CD14-positive monocyte (primary cell): ENCODE results near the gene UTP11. TPM values are rescaled to one million over a fixed set of nuclear protein-coding genes. Genes with fewer than 3 reads are reported as not detected.

Experiments
- DNase-seq, 3 donors: peaks; one replicate each; pipeline ENCODE4 v3.0.0-alpha.2; 2011 to 2022
- H2AFZ ChIP-seq: 2 replicates; pipeline ENCODE4 v1.6.0; 2012; ENCODE audit warnings: mild to moderate bottlenecking, low read depth, low read length, inconsistent platforms; ENCODE audit not compliant: insufficient read depth, poor library complexity, severe bottlenecking
- H3K27ac ChIP-seq, 2 donors: 1 replicate in 1 of 2; 2 replicates in 1 of 2; pipeline ENCODE4 v1.5.1; 2012 to 2013; ENCODE audit warnings: low read length in 2 of 2, control low read depth in 1 of 2, inconsistent platforms in 1 of 2, low read depth in 1 of 2, mild to moderate bottlenecking in 1 of 2
- H3K27me3 ChIP-seq, 2 donors: one replicate each; pipeline versions ENCODE4 v1.6.0 to v1.6.1; 2011 to 2013; ENCODE audit warnings: low read length in 2 of 2; ENCODE audit not compliant: control insufficient read depth in 2 of 2, insufficient read depth in 2 of 2
- H3K36me3 ChIP-seq, 2 donors: replicated peaks in 1 of 2; 1 replicate in 1 of 2; 2 replicates in 1 of 2; pipeline versions ENCODE4 v1.5.1 to v1.6.1; 2012 to 2013; ENCODE audit warnings: low read length in 2 of 2, control low read depth in 1 of 2, inconsistent platforms in 1 of 2, mild to moderate bottlenecking in 1 of 2; ENCODE audit not compliant: insufficient read depth in 2 of 2, control insufficient read depth in 1 of 2
- H3K4me1 ChIP-seq, 2 donors: 1 replicate in 1 of 2; 2 replicates in 1 of 2; pipeline versions ENCODE4 v1.5.1 to v1.6.1; 2012 to 2013; ENCODE audit warnings: low read length in 2 of 2, control low read depth in 1 of 2, inconsistent platforms in 1 of 2, mild to moderate bottlenecking in 1 of 2, moderate library complexity in 1 of 2; ENCODE audit not compliant: insufficient read depth in 2 of 2, control insufficient read depth in 1 of 2
- H3K4me2 ChIP-seq: replicated peaks from 2 replicates; pipeline ENCODE3; 2012; ENCODE audit warnings: low read length, moderate library complexity, mild to moderate bottlenecking; ENCODE audit not compliant: poor library complexity, severe bottlenecking; ENCODE audit errors: extremely low read depth
- H3K4me3 ChIP-seq, 3 experiments: fragments of 200-600 bp in 1 of 3; sonication (generic) in 1 of 3; replicated peaks in 1 of 3; 1 replicate in 2 of 3; 2 replicates in 1 of 3; pipeline ENCODE4 v1.5.1; 2011 to 2013; ENCODE audit warnings: low read length in 3 of 3, mild to moderate bottlenecking in 3 of 3, control low read depth in 2 of 3, low read depth in 2 of 3, inconsistent platforms in 1 of 3, moderate library complexity in 1 of 3
- H3K79me2 ChIP-seq: 2 replicates; pipeline ENCODE4 v1.6.0; 2012; ENCODE audit warnings: mild to moderate bottlenecking, control low read depth, inconsistent platforms, low read length, moderate library complexity; ENCODE audit not compliant: insufficient read depth
- H3K9ac ChIP-seq: 2 replicates; pipeline ENCODE4 v1.6.0; 2017; ENCODE audit warnings: low read length, mild to moderate bottlenecking; ENCODE audit not compliant: insufficient read depth, poor library complexity, severe bottlenecking
- H3K9me3 ChIP-seq, 2 donors: replicated peaks in 1 of 2; 1 replicate in 1 of 2; 2 replicates in 1 of 2; pipeline versions ENCODE4 v1.5.1 to v1.6.1; 2012 to 2013; ENCODE audit warnings: low read length in 2 of 2, control low read depth in 1 of 2; ENCODE audit not compliant: control insufficient read depth in 1 of 2, insufficient read depth in 1 of 2
- H4K20me1 ChIP-seq: 2 replicates; pipeline ENCODE4 v1.6.0; 2012; ENCODE audit warnings: mild to moderate bottlenecking, low read length, control low read depth, moderate library complexity; ENCODE audit not compliant: insufficient read depth
- H3K27ac Mint-ChIP-seq, 7 donors: one replicate each; pipeline ENCODE4 v1.8.0; 2020; ENCODE audit warnings: mild to moderate bottlenecking in 7 of 7, mixed read lengths in 7 of 7, moderate library complexity in 6 of 7, inconsistent platforms in 2 of 7
- H3K27me3 Mint-ChIP-seq, 3 donors: one replicate each; pipeline ENCODE4 v1.8.0; 2021 to 2022; ENCODE audit warnings: low read depth in 3 of 3, mild to moderate bottlenecking in 3 of 3, mixed read lengths in 3 of 3, moderate library complexity in 3 of 3, inconsistent platforms in 1 of 3
- H3K36me3 Mint-ChIP-seq, 2 donors: one replicate each; pipeline ENCODE4 v1.8.0; 2020; ENCODE audit warnings: mixed read lengths in 2 of 2, inconsistent platforms in 1 of 2, mild to moderate bottlenecking in 1 of 2
- H3K4me1 Mint-ChIP-seq: one replicate; pipeline ENCODE4 v1.8.0; 2020; ENCODE audit warnings: mild to moderate bottlenecking, mixed read lengths
- H3K4me3 Mint-ChIP-seq, 2 donors: one replicate each; pipeline ENCODE4 v1.8.0; 2020; ENCODE audit warnings: mild to moderate bottlenecking in 2 of 2, mixed read lengths in 2 of 2, moderate library complexity in 1 of 2
- H3K9me3 Mint-ChIP-seq, 7 donors: one replicate each; pipeline ENCODE4 v1.8.0; 2020 to 2022; ENCODE audit warnings: mixed read lengths in 7 of 7, mild to moderate bottlenecking in 6 of 7, moderate library complexity in 6 of 7, inconsistent platforms in 2 of 7
- WGBS: methylation state at CpG from one replicate; pipeline ENCODE4 v1.1.5; 2013; ENCODE audit warnings: missing lambda C conversion rate; ENCODE audit not compliant: insufficient coverage; 5-methylcytosine and 5-hydroxymethylcytosine counted together
- intact Hi-C, 2 donors: fragments of 100-400 bp; cut with micrococcal nuclease; formaldehyde crosslinking; loops; one replicate each; pipeline versions ENCODE4 v1.15.0 to v1.15.1; 2023
- polyA plus RNA-seq, 3 donors: library from polyadenylated mRNA; depleted of rRNA in 1 of 3; unstranded in 2 of 3; stranded (reverse) in 1 of 3; fragments of 300-500 nt in 2 of 3; fragments of >200 nt in 1 of 3; fragmentation: Illumina TruSeq in 2 of 3; gene quantifications; 1 replicate in 2 of 3; 2 replicates in 1 of 3; pipeline ENCODE4 v1.2.3, GENCODE V29; 2012 to 2021
- TF ChIP-seq, protein P1 (sequence below): fragments of 200-600 bp; IDR thresholded peaks from one replicate; pipeline ENCODE4 v1.8.0; 2022; ENCODE audit warnings: antibody characterized with exemption, mild to moderate bottlenecking

The UTP11 gene
- polyA plus RNA-seq, 3 donors, result 10.9 to 26.0 (median 20.5) TPM

- WGBS, result no CpG with 5 or more reads among the region's 2 CpGs
- Histone ChIP-seq H3K4me2 (no peak overlapping the region), H3K79me2 (no peaks in the 10 kb centered on the region), H4K20me1 (no peaks in the 10 kb centered on the region), H3K27ac (no peak overlapping the region), H2AFZ (no peak overlapping the region), H3K4me3 (no peak overlapping the region), H3K27me3 (peaks cover 0 to 3% of the 10 kb centered on the region in 2 donors), H3K4me1 (no peaks in the 10 kb centered on the region), H3K36me3 (no peaks in the 10 kb centered on the region), H3K9ac (no peak overlapping the region), H3K9me3 (no peaks in the 10 kb centered on the region)
- peaks cover 2 to 12% (median 8%) of the 10 kb centered on the region in 3 donors for H3K27me3 Mint-ChIP-seq
- H3K27ac Mint-ChIP-seq, result no peak overlapping the region
- peaks cover 0 to 2% (median 0%) of the 10 kb centered on the region in 7 donors for H3K9me3 Mint-ChIP-seq
- no peak overlapping the region for H3K4me3 Mint-ChIP-seq
- no peaks in the 10 kb centered on the region for H3K36me3 Mint-ChIP-seq
- intact Hi-C loops, result no loop called here
- no peaks in the 10 kb centered on the region for H3K4me1 Mint-ChIP-seq
- no peak for DNase-seq
- TF ChIP-seq, protein P1, sequence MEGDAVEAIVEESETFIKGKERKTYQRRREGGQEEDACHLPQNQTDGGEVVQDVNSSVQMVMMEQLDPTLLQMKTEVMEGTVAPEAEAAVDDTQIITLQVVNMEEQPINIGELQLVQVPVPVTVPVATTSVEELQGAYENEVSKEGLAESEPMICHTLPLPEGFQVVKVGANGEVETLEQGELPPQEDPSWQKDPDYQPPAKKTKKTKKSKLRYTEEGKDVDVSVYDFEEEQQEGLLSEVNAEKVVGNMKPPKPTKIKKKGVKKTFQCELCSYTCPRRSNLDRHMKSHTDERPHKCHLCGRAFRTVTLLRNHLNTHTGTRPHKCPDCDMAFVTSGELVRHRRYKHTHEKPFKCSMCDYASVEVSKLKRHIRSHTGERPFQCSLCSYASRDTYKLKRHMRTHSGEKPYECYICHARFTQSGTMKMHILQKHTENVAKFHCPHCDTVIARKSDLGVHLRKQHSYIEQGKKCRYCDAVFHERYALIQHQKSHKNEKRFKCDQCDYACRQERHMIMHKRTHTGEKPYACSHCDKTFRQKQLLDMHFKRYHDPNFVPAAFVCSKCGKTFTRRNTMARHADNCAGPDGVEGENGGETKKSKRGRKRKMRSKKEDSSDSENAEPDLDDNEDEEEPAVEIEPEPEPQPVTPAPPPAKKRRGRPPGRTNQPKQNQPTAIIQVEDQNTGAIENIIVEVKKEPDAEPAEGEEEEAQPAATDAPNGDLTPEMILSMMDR, result no peak
Observed at GRCh38 chr1:38072858-38073257, 60.3 kb downstream of the UTP11 start.

- H4K20me1 ChIP-seq, result no peaks in the 10 kb centered on the region
- intact Hi-C loops, result no loop called here
- H3K4me3 ChIP-seq, result no peak overlapping the region
- no peak overlapping the region for H2AFZ ChIP-seq
- peaks cover 1 to 10% (median 2%) of the 10 kb centered on the region in 3 donors for H3K27me3 Mint-ChIP-seq
- H3K36me3 ChIP-seq, result no peaks in the 10 kb centered on the region
- no peak overlapping the region for H3K9ac ChIP-seq
- H3K27ac ChIP-seq, result no peak overlapping the region
- H3K27ac Mint-ChIP-seq, result no peak overlapping the region
- no peak overlapping the region for H3K4me2 ChIP-seq
- H3K4me1 ChIP-seq, result no peaks in the 10 kb centered on the region
- no peak overlapping the region for H3K4me3 Mint-ChIP-seq
- H3K9me3 Mint-ChIP-seq, result peaks cover 0 to under 1% (median 0%) of the 10 kb centered on the region in 7 donors
- H3K27me3 ChIP-seq, result no peaks in the 10 kb centered on the region
- 79% methylated on average over 5 of the region's 9 CpGs for WGBS
- no peaks in the 10 kb centered on the region for H3K9me3 ChIP-seq
- no peaks in the 10 kb centered on the region for H3K4me1 Mint-ChIP-seq
- no peaks in the 10 kb centered on the region for H3K79me2 ChIP-seq
- TF ChIP-seq, protein P1, result no peak
- H3K36me3 Mint-ChIP-seq, result no peaks in the 10 kb centered on the region
- DNase-seq, result no peak
Observed at GRCh38 chr1:38073534-38074301, 61.2 kb downstream of the UTP11 start.
